ENCODE data around the gene LAGE3. TPM values are rescaled to one million over a fixed set of nuclear protein-coding genes. Genes with fewer than 3 reads are reported as not detected.
A peak's percentile ranks its signal among the peaks of the same experiment; 100 is the strongest.

The LAGE3 gene, protein sequence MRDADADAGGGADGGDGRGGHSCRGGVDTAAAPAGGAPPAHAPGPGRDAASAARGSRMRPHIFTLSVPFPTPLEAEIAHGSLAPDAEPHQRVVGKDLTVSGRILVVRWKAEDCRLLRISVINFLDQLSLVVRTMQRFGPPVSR
- 6.3 to 11.4 TPM (median 9.3 TPM) in 3 replicates for polyA plus RNA-seq
- 3.3 TPM for polyA plus RNA-seq (2011; ENCODE audit: low read depth)
- 6.4 and 9.9 TPM in 2 replicates for polyA plus RNA-seq (2011; cell fraction: cytosol; rRNA removed)
- 2.3 and 2.8 TPM in 2 replicates for polyA plus RNA-seq (2011; cell fraction: nucleus; rRNA removed)
- polyA plus RNA-seq (2012; ENCODE audit: low replicate concordance), result 13.8 and 14.4 TPM in 2 replicates
- polyA minus RNA-seq, result 2.7 to 4.3 TPM (median 3.4 TPM) in 3 replicates
- polyA minus RNA-seq (2011; cell fraction: cytosol; rRNA and poly(A)+ RNA removed), result 14.6 TPM
- 1.4 TPM in 2 replicates for polyA minus RNA-seq (2011; cell fraction: nucleus; rRNA and poly(A)+ RNA removed)

DNA sequence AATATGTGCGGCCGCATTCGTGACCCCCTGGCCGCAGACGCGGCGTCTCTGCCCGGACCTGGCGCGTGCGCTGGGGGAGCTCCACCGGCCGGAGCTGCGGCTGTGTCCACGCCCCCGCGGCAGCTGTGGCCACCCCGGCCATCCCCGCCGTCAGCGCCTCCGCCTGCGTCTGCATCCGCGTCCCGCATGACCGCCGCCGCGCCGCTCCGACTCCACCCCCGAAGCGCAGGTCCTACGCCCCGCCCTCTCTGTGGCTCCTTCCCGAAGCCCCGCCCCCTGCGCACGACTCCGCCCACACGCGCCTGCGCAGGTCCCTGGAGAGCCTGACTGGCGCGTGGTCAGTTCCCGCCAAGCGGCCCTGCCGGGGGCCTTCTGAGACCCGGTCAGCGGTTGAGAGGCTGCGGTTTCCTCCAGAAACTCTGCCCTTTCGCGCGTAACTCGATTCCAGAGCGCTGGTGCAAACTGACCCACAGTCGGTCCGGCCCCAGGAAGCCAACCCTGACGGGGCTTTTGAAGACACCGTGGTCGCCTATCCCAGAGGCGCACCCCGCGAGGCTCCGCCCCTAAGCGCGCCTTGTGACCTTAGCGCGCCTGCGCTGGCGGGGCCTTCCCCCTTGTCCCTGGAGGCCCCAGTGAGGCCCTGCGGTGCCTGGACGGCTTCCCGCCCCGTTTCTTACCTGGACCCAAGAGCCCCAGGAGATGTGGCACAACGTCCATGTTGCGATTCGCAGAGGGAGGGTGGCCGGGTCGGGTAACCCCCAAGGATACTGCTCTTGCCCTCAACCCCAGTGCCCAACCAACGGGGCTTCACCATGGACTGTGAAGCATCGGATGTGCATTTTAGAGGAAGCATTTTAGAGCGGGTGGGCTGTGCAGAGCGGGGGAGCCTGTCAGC lies at the start of gene LAGE3:
Gene LAGE3 (minus strand): TSS at position 554 of the 895 bp plus-strand sequence. CDS start 366 bp downstream, at position 188.
- FAIRE-seq (no peak), DNase-seq (ENCODE audit: low read depth, low spot score) (no peak)
- no peak for TF ChIP-seq EZH2 (IDR thresholded peaks at IDR 0.05; ENCODE audit: low read length)
- TF ChIP-seq, protein P1, sequence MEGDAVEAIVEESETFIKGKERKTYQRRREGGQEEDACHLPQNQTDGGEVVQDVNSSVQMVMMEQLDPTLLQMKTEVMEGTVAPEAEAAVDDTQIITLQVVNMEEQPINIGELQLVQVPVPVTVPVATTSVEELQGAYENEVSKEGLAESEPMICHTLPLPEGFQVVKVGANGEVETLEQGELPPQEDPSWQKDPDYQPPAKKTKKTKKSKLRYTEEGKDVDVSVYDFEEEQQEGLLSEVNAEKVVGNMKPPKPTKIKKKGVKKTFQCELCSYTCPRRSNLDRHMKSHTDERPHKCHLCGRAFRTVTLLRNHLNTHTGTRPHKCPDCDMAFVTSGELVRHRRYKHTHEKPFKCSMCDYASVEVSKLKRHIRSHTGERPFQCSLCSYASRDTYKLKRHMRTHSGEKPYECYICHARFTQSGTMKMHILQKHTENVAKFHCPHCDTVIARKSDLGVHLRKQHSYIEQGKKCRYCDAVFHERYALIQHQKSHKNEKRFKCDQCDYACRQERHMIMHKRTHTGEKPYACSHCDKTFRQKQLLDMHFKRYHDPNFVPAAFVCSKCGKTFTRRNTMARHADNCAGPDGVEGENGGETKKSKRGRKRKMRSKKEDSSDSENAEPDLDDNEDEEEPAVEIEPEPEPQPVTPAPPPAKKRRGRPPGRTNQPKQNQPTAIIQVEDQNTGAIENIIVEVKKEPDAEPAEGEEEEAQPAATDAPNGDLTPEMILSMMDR (optimal IDR thresholded peaks at IDR 0.05 in 1 of 3, IDR thresholded peaks at IDR 0.05 in 1 of 3, conservative IDR thresholded peaks at IDR 0.05 in 1 of 3; ENCODE audit: extremely low read depth in 1 of 3, insufficient read depth in 2 of 3, low read length in 3 of 3), result no peak
- dilution Hi-C loops (cut with MboI; ENCODE audit: extremely low pct_ligation_motif_present, low sequenced_read_pairs), result no loop called here
- no peaks in the 10 kb centered on the region for H3K9me1 ChIP-seq (ENCODE audit: control insufficient read depth, extremely low read depth, insufficient read depth, low read length)
- H3K4me1 ChIP-seq (ENCODE audit: control insufficient read depth, extremely low read depth, insufficient read depth, low read length), result no peaks in the 10 kb centered on the region
- peak within 1 kb of the TSS; percentile 27 for H2AFZ ChIP-seq (ENCODE audit: control insufficient read depth, low read length)
- no peaks in the 10 kb centered on the region for H3K36me3 ChIP-seq (ENCODE audit: control insufficient read depth in 2 of 2, extremely low read depth in 1 of 2, insufficient read depth in 2 of 2, low read length in 2 of 2)
- H3K9ac ChIP-seq (ENCODE audit: control insufficient read depth, extremely low read depth, insufficient read depth, low read length), result no peak within 1 kb of the TSS
- H3K27me3 ChIP-seq (ENCODE audit: control insufficient read depth, extremely low read depth, insufficient read depth, low read length), result no peaks in the 10 kb centered on the region
- no peaks in the 10 kb centered on the region for H4K20me1 ChIP-seq (ENCODE audit: control insufficient read depth, extremely low read depth, insufficient read depth, low read length)
- H3K4me3 ChIP-seq (ENCODE audit: control insufficient read depth in 2 of 3, extremely low read depth in 1 of 3, insufficient read depth in 2 of 3, low read depth in 1 of 3, low read length in 3 of 3), result peak within 1 kb of the TSS; percentile 42 to 57 (median 47)
- no peak within 1 kb of the TSS for H3K27ac ChIP-seq (ENCODE audit: control insufficient read depth, insufficient read depth, low read length)
- no peaks in the 10 kb centered on the region for H3K9me3 ChIP-seq (ENCODE audit: control insufficient read depth, low read depth, low read length)
- H3K4me2 ChIP-seq (ENCODE audit: control insufficient read depth, extremely low read depth, insufficient read depth, low read depth, low read length), result peak within 1 kb of the TSS; percentile 67
- H3K79me2 ChIP-seq (ENCODE audit: control insufficient read depth, insufficient read depth, low read length), result no peaks in the 10 kb centered on the region

DNA sequence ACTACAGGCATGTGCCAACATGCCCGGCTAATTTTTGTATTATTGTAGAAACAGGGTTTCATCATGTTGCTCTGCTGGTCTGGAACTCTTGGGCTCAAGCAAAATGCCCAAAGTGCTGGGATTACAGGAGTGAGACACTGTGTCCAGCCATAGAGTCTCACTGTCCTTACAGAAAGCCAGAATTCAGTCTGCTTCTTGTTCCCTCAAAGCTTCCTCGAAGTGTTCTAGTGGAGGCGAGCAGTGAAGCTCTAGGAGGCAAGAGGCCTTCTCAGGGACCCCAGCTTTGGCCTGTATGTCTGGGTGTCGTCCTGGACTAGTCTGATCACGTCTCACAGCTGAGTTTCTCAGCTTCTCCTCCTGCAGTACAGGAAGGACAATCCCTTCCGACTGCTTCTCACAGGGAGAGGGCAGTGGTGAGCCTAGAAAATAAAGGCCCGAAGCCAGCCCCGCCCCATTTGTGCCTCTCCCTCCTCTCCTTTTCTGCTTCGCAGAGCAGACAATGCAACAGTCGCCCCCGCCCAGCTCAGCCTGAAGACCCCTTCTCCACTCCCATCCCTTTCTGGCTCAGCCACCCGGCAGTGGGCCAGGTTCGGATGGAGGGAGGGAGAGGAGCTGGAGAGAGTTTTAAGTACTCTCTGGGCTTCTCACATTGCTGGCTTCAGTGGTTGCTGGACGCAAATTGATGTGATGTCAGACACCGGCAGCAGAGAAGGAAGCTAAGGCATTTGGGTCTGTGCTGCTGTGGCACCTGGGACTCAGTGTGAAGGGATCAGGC lies 48.0 kb upstream of the LAGE3 start:
- Histone ChIP-seq H2AFZ (ENCODE audit: control insufficient read depth, low read length) (peak overlapping the region; percentile 52), H3K36me3 (ENCODE audit: control insufficient read depth in 2 of 2, extremely low read depth in 1 of 2, insufficient read depth in 2 of 2, low read length in 2 of 2) (no peaks in the 10 kb centered on the region), H4K20me1 (ENCODE audit: control insufficient read depth, extremely low read depth, insufficient read depth, low read length) (no peaks in the 10 kb centered on the region), H3K4me1 (ENCODE audit: control insufficient read depth, extremely low read depth, insufficient read depth, low read length) (peaks cover 20% of the 10 kb centered on the region), H3K79me2 (ENCODE audit: control insufficient read depth, insufficient read depth, low read length) (no peaks in the 10 kb centered on the region), H3K4me2 (ENCODE audit: control insufficient read depth, extremely low read depth, insufficient read depth, low read depth, low read length) (peak overlapping the region; percentile 59), H3K4me3 (ENCODE audit: control insufficient read depth in 2 of 3, extremely low read depth in 1 of 3, insufficient read depth in 2 of 3, low read depth in 1 of 3, low read length in 3 of 3) (peak overlapping the region in 1 of 3 experiments; percentile 31), H3K27me3 (ENCODE audit: control insufficient read depth, extremely low read depth, insufficient read depth, low read length) (no peaks in the 10 kb centered on the region), H3K9ac (ENCODE audit: control insufficient read depth, extremely low read depth, insufficient read depth, low read length) (peak overlapping the region; percentile 55), H3K27ac (ENCODE audit: control insufficient read depth, insufficient read depth, low read length) (peak overlapping the region; percentile 84), H3K9me3 (ENCODE audit: control insufficient read depth, low read depth, low read length) (no peaks in the 10 kb centered on the region), H3K9me1 (ENCODE audit: control insufficient read depth, extremely low read depth, insufficient read depth, low read length) (no peaks in the 10 kb centered on the region)
- TF ChIP-seq, protein P1 (optimal IDR thresholded peaks at IDR 0.05 in 1 of 3, IDR thresholded peaks at IDR 0.05 in 1 of 3, conservative IDR thresholded peaks at IDR 0.05 in 1 of 3; ENCODE audit: extremely low read depth in 1 of 3, insufficient read depth in 2 of 3, low read length in 3 of 3), result peak in 2 of 3 experiments; percentile 38 to 44
- no peak for TF ChIP-seq EZH2 (IDR thresholded peaks at IDR 0.05; ENCODE audit: low read length)
- FAIRE-seq, result peak; percentile 69
- dilution Hi-C loops (cut with MboI; ENCODE audit: extremely low pct_ligation_motif_present, low sequenced_read_pairs), result no loop called here
- no peak for DNase-seq (ENCODE audit: low read depth, low spot score)
